Embryonic facial prominence (tissue), 1 donor: ENCODE data around the gene SCLT1.
"Not testable (repeated sequence)": the region's sequence is repeated elsewhere in the genome, so short reads cannot be mapped to it uniquely, and the experiment has no call there.

ENCODE experiments used
- DNase-seq: peaks from one replicate; pipeline ENCODE4 v3.0.0-alpha.2; 2016; ENCODE audit errors: extremely low spot score

SCLT1 gene

DNA sequence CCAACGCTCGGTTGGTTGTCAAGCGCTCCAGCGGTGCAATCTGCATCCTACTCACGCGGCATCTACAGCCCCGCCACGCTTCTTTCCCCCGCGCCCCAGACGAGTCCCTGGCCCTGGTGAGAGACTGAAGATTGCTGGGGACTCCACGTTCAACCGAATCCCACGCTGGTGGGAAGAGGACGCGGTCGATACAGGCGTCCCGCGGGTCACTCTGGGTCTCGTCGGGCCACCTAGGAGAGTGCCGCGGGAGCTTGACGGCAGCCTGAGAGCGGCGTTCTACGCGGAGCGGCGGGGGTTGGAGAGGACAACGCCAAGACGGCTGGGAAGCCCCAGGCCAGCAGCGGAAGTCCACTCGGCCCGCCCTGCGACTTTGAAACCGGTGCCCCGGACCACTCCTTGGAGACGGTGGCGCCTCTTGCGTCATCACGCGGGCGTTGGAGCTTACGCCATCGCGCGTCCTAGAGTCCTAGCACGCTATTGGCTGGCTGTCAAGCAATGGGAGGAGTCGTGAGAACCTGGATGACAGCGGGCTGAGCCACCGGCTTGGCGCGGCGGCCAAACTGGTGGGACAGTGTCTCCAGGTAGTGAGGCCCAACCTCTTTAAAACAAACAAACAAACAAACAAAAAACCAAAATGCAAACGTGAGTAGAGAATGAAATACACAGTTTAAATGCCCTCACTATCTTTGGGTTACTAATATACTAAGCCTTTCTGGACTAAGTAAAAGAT, at the start of gene SCLT1:
Gene SCLT1 (minus strand): TSS at position 349 of the 730 bp plus-strand sequence. CDS start 436 bp downstream, outside the sequence.
- peak; percentile 92 for DNase-seq

DNA sequence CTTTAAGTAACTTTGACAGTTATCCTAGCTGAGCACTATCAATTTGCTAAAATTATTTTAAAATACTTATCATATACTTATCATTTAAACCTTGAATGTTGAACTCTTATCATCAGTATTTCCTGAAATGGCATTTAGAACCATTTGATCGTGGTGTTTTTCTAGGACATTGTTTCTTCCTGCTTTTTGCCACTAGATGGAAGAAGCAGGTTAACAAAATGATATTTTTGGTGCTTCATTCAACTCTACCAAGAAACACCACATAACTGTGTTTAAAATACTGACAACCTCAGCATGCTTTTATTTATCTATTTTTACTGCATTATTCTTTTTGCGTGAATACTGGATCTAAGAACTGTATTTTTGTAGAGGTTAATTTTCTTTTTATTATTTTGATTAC, 47.2 kb upstream of the SCLT1 start:
- DNase-seq: no peak

DNA sequence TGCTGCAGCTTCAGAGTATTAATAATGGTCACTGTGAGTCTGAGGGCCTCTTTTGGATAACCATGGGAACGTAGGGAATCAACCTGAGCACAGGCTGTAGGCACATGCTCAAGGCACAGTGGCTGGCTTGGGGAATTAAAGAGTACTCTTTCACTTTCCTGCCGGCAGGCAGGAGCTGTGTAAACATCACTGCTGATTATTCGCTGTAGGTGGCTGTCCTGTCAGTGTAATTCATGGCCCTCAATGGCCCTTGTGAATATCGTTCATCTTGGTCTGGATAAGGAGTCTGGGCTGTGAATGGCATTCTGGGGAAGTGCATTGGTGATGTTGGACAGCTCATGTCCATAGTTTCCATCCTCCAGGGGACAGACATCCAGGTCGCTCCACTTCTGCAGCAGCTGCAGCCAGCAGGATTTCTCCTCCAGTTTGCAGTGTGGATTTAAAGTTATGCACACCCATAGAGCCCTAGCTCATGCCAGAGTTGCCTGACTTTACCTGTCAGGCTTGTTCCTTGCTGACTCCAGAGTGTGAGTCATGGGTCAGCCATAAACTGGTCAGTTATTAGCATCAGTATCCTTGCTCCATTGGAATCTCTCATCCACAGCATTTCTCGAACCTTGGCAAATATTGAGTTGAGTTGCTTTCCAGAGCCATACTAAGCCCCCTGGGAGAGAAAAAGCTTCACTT, 45.6 kb upstream of the SCLT1 start:
- DNase-seq: no peak

DNA sequence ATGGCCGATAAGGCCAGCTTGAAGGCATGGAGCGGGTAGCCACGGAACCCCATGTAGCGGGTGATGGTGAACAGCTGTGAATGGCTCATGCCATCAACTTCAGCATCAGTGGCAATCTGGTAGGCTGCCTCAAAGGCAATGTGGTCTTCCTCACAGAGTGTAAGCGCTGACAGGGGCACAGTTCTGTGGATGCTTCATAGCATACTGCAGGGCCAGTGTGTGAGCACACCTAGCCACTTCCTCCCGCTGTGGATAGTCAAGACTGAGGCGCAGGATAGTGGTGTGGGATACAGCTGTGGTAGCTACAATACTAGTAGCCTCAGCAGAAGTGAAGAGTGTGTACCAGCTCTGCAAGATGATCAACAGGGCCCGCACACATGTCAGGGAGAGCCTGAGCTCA, 43.1 kb upstream of the SCLT1 start:
- no peak for DNase-seq

DNA sequence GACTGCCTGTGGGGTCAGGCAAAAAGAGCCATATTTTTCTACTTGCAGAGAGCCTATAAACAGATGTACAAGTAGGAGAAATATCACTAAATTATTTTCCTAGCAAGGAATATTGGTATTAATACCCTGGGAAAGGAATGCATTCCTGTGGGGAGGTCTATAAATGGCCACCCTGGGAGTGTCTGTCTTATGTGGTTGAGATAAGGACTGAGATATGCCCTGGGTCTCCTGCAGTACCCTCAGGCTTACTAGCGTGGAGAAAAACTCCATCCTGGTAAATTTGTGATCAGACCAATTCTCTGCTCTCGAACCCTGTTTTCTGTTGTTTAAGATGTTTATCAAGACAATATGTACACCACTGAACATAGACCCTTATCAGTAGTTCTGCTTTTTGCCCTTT, 38.0 kb upstream of the SCLT1 start:
- DNase-seq: no peak

DNA sequence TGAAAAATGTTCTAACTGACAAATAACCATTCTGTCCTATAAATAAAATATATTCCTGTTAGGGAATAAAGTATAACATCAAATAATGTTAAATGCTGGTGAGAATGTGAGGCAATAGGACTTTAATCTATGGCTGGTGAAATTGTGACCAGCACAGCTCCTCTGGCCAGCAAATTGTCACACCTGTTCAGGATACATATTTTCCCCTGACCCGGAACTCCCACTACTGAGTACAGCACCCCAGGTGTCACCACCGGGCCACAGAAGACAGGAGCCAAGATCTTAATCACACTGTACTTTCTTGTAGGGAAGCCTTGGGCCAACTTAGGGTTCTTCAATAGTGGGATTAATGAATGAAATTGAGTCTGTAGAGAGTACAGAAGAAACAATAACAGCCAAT, 35.8 kb upstream of the SCLT1 start:
- DNase-seq: no peak

DNA sequence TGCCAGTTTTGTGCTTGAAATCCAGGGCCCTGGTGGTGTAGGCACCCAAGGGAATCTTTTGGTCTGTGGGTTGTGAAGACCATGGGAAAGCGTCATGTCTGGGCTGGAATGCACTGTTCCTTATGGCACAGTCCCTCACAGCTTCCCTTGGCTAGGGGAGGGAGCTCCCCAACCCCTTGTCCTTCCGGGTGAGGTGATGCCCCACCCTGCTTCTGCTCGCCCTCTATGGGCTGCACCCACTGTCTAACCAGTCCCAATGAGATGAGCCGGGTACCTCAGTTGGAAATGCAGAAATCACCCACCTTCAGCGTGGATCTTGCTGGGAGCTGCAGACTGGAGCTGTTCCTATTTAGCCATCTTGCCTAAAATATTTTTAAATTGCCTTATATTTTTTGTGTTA, 33.3 kb upstream of the SCLT1 start:
- DNase-seq: not testable (repeated sequence)

DNA sequence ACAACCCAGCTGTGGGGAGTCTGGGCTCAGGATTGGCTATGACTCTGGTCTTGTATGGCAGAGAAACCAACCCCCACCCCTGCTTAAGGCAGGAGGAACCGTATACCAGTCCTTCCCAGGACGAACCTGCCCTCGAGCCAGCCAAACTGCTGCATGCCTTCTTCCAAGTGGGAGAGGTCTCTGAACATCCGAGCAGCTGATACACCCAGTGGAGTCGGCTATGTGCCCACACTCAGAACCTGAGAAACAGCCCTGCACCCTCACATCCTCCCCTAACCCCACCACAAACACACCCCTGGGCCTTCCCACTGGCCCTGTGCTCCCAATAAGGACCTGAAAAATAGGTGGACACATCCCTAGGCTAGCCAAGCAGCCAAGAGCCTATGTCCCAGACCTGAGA, 24.4 kb upstream of the SCLT1 start:
- DNase-seq: no peak

DNA sequence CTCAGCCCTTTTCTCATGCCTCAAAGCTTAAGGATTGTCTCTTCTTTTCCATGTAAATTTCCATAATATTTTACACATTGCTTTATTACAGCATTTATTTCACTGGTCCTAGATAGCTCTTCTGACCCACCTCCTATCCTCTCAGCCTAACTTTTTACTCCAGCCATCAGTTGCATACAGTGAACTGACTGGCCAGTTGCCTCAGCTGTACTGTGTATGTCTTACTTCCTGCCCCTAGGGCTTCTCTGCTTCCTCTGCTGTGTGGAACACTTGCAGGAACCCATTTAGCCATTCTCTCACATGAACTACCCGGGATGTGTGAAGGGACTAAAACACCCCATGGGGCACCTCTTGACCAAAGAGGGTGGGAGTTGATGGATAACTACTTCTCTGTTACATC, 20.6 kb upstream of the SCLT1 start:
- DNase-seq: no peak

DNA sequence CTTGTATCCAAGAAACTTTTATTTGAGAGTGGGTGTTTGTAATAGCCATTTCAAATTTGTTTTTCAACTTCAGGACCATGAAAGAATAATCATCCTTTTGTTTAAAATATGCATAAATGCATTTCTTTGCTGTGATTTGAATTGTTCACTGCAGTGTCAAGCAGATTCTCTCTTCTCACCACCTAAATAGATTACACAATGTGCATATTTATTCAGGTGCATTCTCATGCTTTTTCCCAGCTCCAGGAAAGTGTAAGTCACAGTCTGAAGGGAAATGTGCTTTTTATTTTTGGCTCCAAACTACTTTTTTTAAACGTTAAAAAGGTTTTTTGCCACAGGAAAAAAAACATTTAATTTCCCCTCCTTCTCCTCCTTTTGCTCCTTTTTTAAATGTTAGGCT, 20.1 kb upstream of the SCLT1 start:
- DNase-seq: no peak

DNA sequence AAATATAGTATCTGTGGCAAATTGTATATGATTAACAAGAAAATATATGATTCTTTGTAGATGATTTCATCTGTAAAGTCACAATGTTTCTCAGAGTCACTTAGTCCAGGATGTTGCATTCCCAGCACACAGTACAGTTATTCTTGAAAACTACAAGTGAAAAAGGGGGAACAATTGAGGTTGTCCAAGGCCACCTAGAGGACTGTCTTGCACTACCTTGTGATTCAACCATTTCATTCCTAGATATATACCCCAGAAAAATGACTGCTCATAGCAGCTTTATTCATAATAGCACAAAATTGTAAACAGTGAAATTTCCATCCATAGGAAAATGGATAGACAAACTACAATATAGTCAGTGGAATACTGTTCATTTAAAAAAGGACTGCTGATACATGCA, 18.6 kb upstream of the SCLT1 start:
- no peak for DNase-seq

DNA sequence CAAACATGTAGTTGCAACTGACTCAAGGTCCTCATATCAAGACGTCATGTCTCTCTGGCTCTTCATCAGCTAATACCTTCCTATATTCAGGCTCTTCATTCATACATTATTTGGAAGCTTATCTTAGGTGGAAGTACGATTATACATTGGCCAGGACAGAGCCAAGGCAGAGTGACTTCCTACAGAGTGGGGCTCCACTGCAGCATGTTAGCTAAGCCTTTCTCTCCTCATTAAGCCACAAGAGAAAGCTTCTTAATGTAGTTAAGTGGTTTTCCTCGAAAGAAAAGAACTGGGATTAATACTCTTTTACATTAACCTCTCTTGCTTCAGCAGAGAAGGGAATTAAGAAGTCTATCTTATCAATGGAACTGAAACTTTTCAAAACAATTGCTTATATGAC, 17.6 kb upstream of the SCLT1 start:
- no peak for DNase-seq

DNA sequence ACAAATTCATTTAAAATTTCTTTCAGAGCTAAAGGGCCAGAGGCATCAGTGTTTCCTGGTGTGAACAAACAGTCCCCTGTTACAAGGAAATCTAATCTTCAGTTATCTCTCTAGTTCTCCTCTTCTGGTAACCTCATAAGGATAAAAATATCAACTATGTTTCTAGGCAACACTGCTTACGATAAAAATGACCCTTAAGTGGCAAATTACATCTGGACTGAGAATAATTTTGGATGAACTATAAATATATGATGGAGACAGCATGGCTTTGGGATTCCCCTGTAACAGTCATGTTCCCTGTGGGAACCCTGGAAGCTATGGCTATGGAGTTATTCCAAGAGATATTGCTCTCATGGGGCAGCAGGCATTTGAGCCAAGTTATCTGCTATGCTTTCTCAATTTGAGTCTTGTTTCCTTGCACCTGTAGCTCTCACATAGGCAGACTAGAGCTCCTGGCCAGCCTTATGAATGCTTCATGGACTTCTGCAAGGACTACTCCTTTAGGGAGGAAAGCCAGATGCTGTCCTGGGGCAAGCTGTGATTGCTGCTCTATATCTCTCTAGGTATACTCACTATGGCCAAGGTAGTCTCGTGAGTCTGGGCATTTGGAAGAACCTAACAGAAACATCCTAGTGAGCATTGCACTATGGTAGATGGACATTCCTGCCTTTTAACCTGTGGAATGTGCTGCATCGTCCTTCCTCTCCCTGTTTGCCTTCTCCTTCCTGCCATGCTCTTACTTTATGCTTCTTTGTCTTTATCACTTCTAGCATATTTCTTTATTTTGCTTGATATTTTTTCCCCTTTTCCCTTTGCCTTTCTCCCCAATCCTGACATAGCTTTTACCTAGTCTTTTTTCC, 16.9 kb upstream of the SCLT1 start:
- no peak for DNase-seq

DNA sequence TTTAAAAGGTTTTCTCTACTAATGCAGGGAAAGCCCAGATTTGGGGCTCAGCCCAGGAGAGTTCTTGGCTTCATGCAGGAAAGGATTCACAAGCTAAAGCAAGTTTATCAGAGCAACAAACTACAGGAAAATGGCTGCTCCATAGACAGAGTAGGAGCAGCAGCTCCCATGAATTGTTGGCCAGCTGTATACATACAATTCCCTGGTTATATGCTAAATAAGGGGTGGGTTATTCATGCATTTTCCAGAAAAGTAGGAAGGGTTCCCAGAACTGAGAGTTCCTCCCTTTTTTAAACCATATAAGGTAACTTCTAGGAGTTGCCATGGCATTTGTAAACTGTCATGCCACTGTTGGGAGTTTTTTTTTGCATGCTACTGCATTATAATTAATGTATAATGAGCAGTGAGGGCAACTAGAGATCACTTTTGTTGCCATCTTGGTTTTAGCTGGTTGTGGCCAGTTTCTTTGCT, 5.2 kb upstream of the SCLT1 start:
- DNase-seq: no peak

DNA sequence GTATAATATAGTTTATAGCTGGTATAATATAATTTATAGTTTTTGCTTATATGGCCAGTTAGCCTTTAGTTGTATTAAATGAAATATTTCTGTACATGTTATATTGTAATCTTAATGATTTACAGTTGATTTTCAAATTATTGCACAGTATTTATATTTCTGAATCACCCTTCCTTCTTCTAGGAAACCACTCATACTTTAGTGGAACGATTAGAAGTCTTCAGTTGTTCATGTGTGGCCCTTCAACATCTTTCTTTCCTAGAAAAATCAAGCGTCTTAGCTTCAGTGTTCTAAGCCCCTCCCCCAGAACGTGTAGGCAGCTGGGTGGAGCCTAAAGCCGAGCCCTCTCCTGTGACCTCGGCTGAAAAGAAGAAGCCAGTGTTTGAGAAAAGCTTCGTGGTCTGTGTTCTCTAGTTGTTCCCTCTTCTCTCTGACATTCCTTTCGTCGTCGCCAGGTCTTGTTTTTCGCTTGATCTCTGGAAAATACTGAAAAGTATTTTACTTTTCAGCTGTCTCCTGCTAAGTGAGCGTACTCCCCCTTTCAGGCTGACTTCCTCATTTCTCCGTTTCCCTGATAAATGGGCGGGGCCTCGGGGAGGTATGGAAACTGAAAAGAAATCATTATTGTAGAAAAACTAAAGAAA, 2.6 kb upstream of the SCLT1 start, which contains the start of gene C4orf33:
Gene C4orf33 (plus strand): TSS at position 342 of the 644 bp plus-strand sequence. CDS start 6,459 bp downstream, outside the sequence.
- DNase-seq: peak; percentile 39

DNA sequence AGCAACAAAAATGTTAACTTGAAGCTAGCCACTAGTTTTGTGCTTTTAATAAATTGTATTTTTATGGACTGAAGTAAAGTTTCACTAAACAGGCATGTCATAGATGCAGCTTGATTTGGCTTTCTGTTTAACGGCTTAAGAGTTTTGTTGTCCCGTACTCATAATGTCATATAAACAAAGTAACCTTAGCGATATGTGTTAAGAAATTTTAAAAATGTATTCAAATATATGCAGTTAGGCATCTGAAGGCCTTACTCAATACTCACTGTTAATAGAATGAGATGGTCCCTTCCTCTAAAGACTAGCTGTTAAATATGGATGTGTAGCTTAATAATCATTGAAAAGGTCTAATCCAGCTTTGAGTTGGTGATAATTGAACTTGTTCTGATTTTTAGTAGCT, 1.0 kb upstream of the SCLT1 start:
- no peak for DNase-seq

DNA sequence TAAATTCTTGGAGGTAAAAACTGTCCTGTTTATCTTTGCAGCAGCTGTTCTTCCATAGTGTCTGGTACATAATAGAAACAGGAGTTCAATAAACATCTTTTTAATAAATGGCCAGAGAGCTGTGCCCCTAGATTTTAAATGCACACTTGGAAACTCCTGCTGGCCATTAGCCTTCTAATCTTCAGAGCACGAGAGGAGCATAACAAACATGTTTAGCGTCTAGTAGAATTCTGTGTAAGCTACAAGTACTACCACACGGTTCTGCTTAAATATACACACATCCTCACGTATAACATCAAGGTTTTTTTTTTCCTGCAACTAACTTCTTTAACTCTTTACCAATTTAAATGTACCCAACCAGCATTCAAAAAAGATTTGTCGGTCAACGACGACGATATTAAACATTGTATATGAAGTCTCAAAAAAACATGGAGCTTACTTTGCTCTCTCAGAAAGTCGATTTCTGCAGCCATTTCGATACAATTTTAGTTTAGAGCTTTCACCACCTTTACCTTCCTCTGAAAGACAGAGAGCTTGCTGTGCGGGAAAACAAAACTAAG, 628 bp downstream of the SCLT1 start:
- no peak for DNase-seq

DNA sequence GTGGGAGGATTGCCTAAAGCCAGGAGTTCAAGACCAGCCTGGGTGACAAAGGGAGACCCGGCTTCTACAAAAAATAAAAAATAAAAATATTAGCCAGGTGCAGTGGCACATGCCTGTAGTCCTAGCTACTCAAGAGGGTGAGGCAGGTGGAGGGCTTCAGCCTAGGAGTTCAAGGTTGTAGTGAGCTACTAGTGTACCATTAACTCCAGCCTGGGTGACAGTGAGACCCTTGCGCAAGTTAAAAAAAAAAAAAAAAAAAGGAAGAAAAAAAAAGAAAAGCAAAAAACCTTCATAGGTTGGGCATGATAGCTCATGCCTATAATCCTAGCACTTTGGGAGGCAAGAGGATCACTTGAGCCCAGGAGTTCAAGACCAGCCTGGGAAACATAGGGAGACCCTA, 5.8 kb downstream of the SCLT1 start:
- no peak for DNase-seq

DNA sequence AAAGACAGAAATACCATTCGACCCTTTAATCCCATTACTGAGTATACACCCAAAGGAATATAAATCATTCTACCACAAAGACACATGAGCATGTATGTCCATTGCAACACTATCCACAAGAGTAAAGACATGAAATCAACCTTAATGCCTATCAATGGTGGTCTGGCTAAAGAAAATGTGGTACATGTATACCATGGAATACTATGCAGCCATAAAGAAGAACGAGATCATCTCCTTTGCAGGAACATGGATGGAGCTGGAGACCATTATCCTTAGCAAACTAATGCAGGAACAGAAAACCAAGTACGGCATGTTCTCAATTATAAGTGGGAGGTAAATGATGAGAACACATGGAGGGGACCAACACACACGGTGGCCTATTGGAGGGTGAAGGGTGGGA, 7.9 kb downstream of the SCLT1 start:
- no peak for DNase-seq

DNA sequence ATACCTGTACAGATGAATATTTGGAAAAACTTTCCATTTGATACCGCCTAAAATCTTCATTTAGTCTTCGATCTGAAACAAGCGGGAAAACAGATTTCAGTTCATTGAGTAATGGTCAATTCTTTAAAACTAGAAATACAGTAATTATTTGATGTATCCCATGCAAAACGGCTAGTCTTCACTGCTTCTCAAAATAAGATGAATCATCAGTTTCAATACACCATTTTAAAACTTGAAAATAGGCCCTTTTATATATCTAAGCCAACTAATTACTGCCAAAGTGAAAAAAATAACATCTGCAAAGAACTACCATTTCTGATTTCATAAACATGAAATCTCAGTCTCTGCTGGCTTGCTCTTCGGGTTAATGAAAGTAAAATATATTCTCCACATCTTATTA, 11.0 kb downstream of the SCLT1 start:
- DNase-seq: no peak

DNA sequence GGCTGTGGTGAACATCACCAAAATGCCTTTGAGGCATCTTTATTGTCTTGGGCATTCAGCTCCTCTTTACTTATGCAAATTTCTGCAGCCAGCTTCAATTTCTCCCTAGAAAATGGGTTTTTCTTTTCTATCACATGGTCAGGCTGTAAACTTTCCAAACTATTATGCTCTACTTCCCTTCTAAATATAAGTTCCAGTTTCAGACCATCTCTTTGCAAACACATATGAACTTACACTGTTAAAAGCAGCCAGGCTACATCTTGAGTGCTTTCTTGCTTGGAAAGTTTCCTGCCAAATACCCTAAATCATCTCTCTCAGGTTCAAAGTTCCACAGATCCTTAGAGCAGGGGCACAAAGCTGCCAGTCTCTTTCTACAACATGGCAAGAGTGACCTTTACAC, 13.2 kb downstream of the SCLT1 start:
- DNase-seq: no peak

DNA sequence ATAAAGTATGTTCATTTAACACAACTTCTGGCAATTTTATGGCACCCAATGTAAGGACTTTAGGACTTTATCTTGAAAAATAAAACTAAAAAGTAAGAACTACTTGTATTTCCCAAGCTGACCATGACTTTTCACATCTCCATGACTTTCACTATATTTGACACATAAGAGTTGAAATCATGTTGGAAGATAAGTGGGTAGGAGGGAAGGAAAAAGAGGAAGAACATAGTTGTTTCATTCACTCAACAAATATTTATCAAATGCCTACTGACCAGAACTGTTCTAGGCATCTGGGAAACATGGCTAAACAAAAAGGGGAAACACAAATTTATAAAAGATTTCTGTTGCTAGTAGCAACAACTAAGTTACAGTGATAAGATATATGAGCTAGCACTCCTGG, 16.0 kb downstream of the SCLT1 start:
- DNase-seq: no peak
